Activated T-helper 2 cell treated with anti-CD3 and anti-CD28 coated beads, Interferon-gamma antibody, Interleukin-2, Interleukin-4, amounts not matched to agents 10 μg/mL and 5 μg/mL and 100 μg/mL, durations not matched to agents 14 hours and 24 hours and 36 hours (primary cell): ENCODE results near the gene SMIM14. TPM values are rescaled to one million over a fixed set of nuclear protein-coding genes. Genes with fewer than 3 reads are reported as not detected.

Experiments used
- total RNA-seq: library from RNA; stranded (reverse); gene quantifications from 2 replicates; pipeline ENCODE4 v1.2.3, GENCODE V29; 2022

The SMIM14 gene
- total RNA-seq, 1 donor from 2014 or later: 1.9 TPM

Other genes starting within 250 kb of the SMIM14 start
- not detected in 2 replicates for gene KLB, start 231.9 kb downstream of the SMIM14 start, total RNA-seq
- gene RPL9, start 179.9 kb downstream of the SMIM14 start, total RNA-seq: 1,761 and 1,779 TPM in 2 replicates
- 19.1 and 19.8 TPM in 2 replicates for gene LIAS, start 179.8 kb downstream of the SMIM14 start, total RNA-seq
- 34.8 and 40.1 TPM in 2 replicates for gene UGDH, start 111.4 kb downstream of the SMIM14 start, total RNA-seq
- 94.1 and 94.8 TPM in 2 replicates for gene UBE2K, start 59.3 kb upstream of the SMIM14 start, total RNA-seq